GM23338 (cell line): ENCODE results near the gene MARCHF10. TPM values are rescaled to one million over a fixed set of nuclear protein-coding genes. Genes with fewer than 3 reads are reported as not detected.

Experiments
- ATAC-seq: fragments of 200-7000 bp; cut with Tn5 transposase; 3 replicates; pipeline ENCODE4 v1.9.1; 2020
- DNase-seq: peaks from one replicate; pipeline ENCODE4 v3.0.0-alpha.2; 2015; ENCODE audit warnings: low spot score
- H2AFZ ChIP-seq: fragments of 200-600 bp; sonication (generic); 2 replicates; pipeline ENCODE4 v1.8.0; 2016; ENCODE audit warnings: antibody characterized with exemption, mild to moderate bottlenecking, moderate library complexity
- H3F3A ChIP-seq: fragments of 200-600 bp; sonication (generic); replicated peaks from 2 replicates; pipeline ENCODE4 v1.8.0; 2017; ENCODE audit warnings: antibody characterized with exemption, mixed run types, low read depth
- H3K27ac ChIP-seq: fragments of 200-600 bp; sonication (generic); 2 replicates; pipeline ENCODE4 v1.6.1; 2016; ENCODE audit warnings: low read depth
- H3K27me3 ChIP-seq: fragments of 200-600 bp; sonication (generic); 2 replicates; pipeline ENCODE4 v1.8.0; 2016; ENCODE audit warnings: mild to moderate bottlenecking, mixed run types, moderate library complexity; ENCODE audit not compliant: insufficient read depth
- H3K36me3 ChIP-seq: fragments of 200-600 bp; sonication (generic); 2 replicates; pipeline ENCODE4 v1.8.0; 2016; ENCODE audit warnings: mild to moderate bottlenecking; ENCODE audit not compliant: insufficient read depth
- H3K4me1 ChIP-seq: fragments of 200-600 bp; sonication (generic); 2 replicates; pipeline ENCODE4 v1.8.0; 2016; ENCODE audit warnings: mild to moderate bottlenecking, moderate library complexity; ENCODE audit not compliant: insufficient read depth
- H3K4me2 ChIP-seq: fragments of 200-600 bp; sonication (generic); 2 replicates; pipeline ENCODE4 v1.7.1; 2017; ENCODE audit warnings: mixed run types
- H3K4me3 ChIP-seq: fragments of 200-600 bp; sonication (generic); 2 replicates; pipeline ENCODE4 v1.6.1; 2016; ENCODE audit warnings: mixed run types
- H3K79me2 ChIP-seq: fragments of 200-600 bp; sonication (generic); replicated peaks from 2 replicates; pipeline ENCODE4 v1.8.0; 2017; ENCODE audit warnings: mild to moderate bottlenecking; ENCODE audit not compliant: insufficient read depth
- H3K9me2 ChIP-seq: fragments of 200-600 bp; sonication (generic); 2 replicates; pipeline ENCODE4 v1.8.0; 2017; ENCODE audit not compliant: insufficient read depth
- H4K20me1 ChIP-seq: fragments of 200-600 bp; sonication (generic); replicated peaks from 2 replicates; pipeline ENCODE4 v1.8.0; 2017; ENCODE audit warnings: mild to moderate bottlenecking; ENCODE audit not compliant: insufficient read depth
- H3K27ac Mint-ChIP-seq: 2 replicates; pipeline ENCODE4 v1.8.0; 2020; ENCODE audit warnings: inconsistent platforms, mild to moderate bottlenecking, moderate library complexity, mixed read lengths
- H3K27me3 Mint-ChIP-seq: 3 replicates; pipeline ENCODE4 v1.8.0; 2022; ENCODE audit warnings: low read depth, mild to moderate bottlenecking, moderate library complexity, mixed read lengths, inconsistent platforms; ENCODE audit not compliant: insufficient read depth, poor library complexity
- H3K36me3 Mint-ChIP-seq: 3 replicates; pipeline ENCODE4 v1.8.0; 2021; ENCODE audit warnings: low read depth, mild to moderate bottlenecking, inconsistent platforms, moderate library complexity, mixed read lengths
- H3K4me1 Mint-ChIP-seq: 3 replicates; pipeline ENCODE4 v1.8.0; 2020; ENCODE audit warnings: mild to moderate bottlenecking, inconsistent platforms, mixed read lengths
- H3K4me3 Mint-ChIP-seq: 3 replicates; pipeline ENCODE4 v1.8.0; 2021; ENCODE audit warnings: moderate library complexity, mild to moderate bottlenecking, inconsistent platforms, mixed read lengths
- H3K9me3 Mint-ChIP-seq: 3 replicates; pipeline ENCODE4 v1.8.0; 2020; ENCODE audit warnings: moderate library complexity, mild to moderate bottlenecking, inconsistent platforms, mixed read lengths
- CREB1 ChIP-seq: fragments of 250-450 bp; sonication (Bioruptor Pico); IDR thresholded peaks from 2 replicates; pipeline ENCODE4 v1.5.0; 2020; ENCODE audit warnings: low read depth, mild to moderate bottlenecking, moderate library complexity
- CTCF ChIP-seq, 2 experiments: fragments of 200-600 bp in 1 of 2; sonication (generic) in 1 of 2; conservative IDR thresholded peaks; 2 replicates each; pipeline versions ENCODE4 v1.5.1 to v1.6.1; 2016 to 2017; ENCODE audit warnings: antibody characterized with exemption in 2 of 2, low read depth in 2 of 2, mild to moderate bottlenecking in 2 of 2, moderate library complexity in 1 of 2
- ETS1 ChIP-seq: IDR thresholded peaks from 2 replicates; pipeline ENCODE4 v1.6.1; 2016; ENCODE audit warnings: antibody characterized with exemption
- EZH2 ChIP-seq: fragments of 200-600 bp; sonication (generic); IDR thresholded peaks from one replicate; pipeline ENCODE4 v1.8.0; 2017; ENCODE audit warnings: antibody characterized with exemption, mild to moderate bottlenecking, low read depth; ENCODE audit not compliant: unreplicated experiment
- EZH2phosphoT487 ChIP-seq: fragments of 200-600 bp; sonication (generic); IDR thresholded peaks from one replicate; pipeline ENCODE4 v1.8.1; 2018; ENCODE audit warnings: antibody characterized with exemption; ENCODE audit not compliant: unreplicated experiment
- JUNB ChIP-seq: IDR thresholded peaks from one replicate; pipeline ENCODE4 v1.6.1; 2016; ENCODE audit warnings: antibody characterized with exemption; ENCODE audit not compliant: unreplicated experiment
- NANOG ChIP-seq: IDR thresholded peaks from 2 replicates; pipeline ENCODE4 v1.6.1; 2016; ENCODE audit warnings: antibody characterized with exemption, borderline replicate concordance
- POLR2AphosphoS5 ChIP-seq: IDR thresholded peaks from 2 replicates; pipeline ENCODE4 v1.6.1; 2016; ENCODE audit warnings: antibody characterized with exemption, low read depth
- REST ChIP-seq: IDR thresholded peaks from one replicate; pipeline ENCODE4 v1.6.1; 2018; ENCODE audit warnings: antibody characterized with exemption; ENCODE audit not compliant: unreplicated experiment
- STAT1 ChIP-seq: IDR thresholded peaks from one replicate; pipeline ENCODE4 v1.6.1; 2016; ENCODE audit warnings: antibody characterized with exemption; ENCODE audit not compliant: unreplicated experiment
- ZNF114 ChIP-seq: fragments of 250-450 bp; sonication (Bioruptor Pico); IDR thresholded peaks from 2 replicates; pipeline ENCODE4 v1.5.0; 2020; ENCODE audit warnings: mild to moderate bottlenecking, moderate library complexity
- ZNF331 ChIP-seq: fragments of 250-450 bp; sonication (Bioruptor Pico); IDR thresholded peaks from 2 replicates; pipeline ENCODE4 v1.5.0; 2020; ENCODE audit warnings: low read depth, mild to moderate bottlenecking, moderate library complexity
- polyA plus RNA-seq: library from polyadenylated mRNA; unstranded; fragments of >200 nt; fragmentation: Nextera tagmentation; extraction: Ambion mirVana; gene quantifications from 2 replicates; pipeline ENCODE4 v1.2.1, GENCODE V29; 2016
- total RNA-seq: library from RNA; depleted of rRNA; stranded (reverse); fragments of >200 nt; shearing (Covaris generic); gene quantifications from 2 replicates; pipeline ENCODE4 v1.2.3, GENCODE V29; 2014
- TF ChIP-seq, protein P1 (sequence below): fragments of 250-450 bp; sonication (Bioruptor Pico); IDR thresholded peaks from 2 replicates; pipeline ENCODE4 v1.5.0; 2020; ENCODE audit warnings: mild to moderate bottlenecking, moderate library complexity

MARCHF10 gene
- total and polyA plus RNA-seq, 2 experiments from 2014 or later = 0.50 TPM; not detected in 1

DNA sequence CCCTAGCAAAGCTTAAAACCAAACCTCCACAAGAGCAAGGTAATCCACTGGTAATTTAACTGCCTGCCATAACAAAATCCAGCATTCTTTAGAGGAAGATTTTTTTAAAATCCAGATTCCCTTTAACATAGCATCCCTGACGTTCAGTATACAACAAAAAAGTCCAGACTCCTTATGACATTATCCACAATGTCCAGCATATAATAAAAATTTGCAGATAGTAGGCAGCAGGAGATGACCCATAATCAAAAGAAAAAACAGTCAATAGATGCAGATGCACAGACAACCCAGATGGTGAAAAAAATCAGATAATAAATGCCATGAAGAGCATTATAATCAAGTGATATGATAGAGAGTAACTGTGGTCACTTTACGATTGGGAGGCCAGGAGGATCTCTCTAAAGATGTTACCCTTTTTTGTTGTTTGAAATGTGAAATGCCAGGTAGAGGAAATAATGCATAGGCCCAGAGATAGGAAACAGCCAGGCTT is 147.4 kb downstream of the MARCHF10 start:
- no peaks in the 10 kb centered on the region for H3K79me2 ChIP-seq

More for the DNA sequence above, 147.4 kb downstream of the MARCHF10 start:
- no peaks in the 10 kb centered on the region for H3F3A ChIP-seq
- H3K36me3 ChIP-seq = no peaks in the 10 kb centered on the region
- H3K4me1 Mint-ChIP-seq = peaks cover 5% of the 10 kb centered on the region; the same call in 2 of the 3 replicates
- H3K4me3 Mint-ChIP-seq = no peak overlapping the region
- H3K4me2 ChIP-seq = no peak overlapping the region
- peaks cover 10% of the 10 kb centered on the region for H3K27me3 Mint-ChIP-seq
- peaks cover 9% of the 10 kb centered on the region; the same call in 1 of the 3 replicates for H3K9me3 Mint-ChIP-seq
- H2AFZ ChIP-seq = no peak overlapping the region
- H3K27me3 ChIP-seq = no peaks in the 10 kb centered on the region
- ATAC-seq = no peak
- no peak overlapping the region for H3K27ac ChIP-seq
- H4K20me1 ChIP-seq = no peaks in the 10 kb centered on the region
- H3K4me3 ChIP-seq = no peak overlapping the region
- peaks cover 10% of the 10 kb centered on the region; the same call in 2 of the 3 replicates for H3K36me3 Mint-ChIP-seq
- TF ChIP-seq CREB1 (CRISPR knock-in tag) = no peak
- TF ChIP-seq EZH2 = no peak
- TF ChIP-seq ZNF114 = no peak
- no peak for TF ChIP-seq POLR2AphosphoS5
- TF ChIP-seq, protein P1, sequence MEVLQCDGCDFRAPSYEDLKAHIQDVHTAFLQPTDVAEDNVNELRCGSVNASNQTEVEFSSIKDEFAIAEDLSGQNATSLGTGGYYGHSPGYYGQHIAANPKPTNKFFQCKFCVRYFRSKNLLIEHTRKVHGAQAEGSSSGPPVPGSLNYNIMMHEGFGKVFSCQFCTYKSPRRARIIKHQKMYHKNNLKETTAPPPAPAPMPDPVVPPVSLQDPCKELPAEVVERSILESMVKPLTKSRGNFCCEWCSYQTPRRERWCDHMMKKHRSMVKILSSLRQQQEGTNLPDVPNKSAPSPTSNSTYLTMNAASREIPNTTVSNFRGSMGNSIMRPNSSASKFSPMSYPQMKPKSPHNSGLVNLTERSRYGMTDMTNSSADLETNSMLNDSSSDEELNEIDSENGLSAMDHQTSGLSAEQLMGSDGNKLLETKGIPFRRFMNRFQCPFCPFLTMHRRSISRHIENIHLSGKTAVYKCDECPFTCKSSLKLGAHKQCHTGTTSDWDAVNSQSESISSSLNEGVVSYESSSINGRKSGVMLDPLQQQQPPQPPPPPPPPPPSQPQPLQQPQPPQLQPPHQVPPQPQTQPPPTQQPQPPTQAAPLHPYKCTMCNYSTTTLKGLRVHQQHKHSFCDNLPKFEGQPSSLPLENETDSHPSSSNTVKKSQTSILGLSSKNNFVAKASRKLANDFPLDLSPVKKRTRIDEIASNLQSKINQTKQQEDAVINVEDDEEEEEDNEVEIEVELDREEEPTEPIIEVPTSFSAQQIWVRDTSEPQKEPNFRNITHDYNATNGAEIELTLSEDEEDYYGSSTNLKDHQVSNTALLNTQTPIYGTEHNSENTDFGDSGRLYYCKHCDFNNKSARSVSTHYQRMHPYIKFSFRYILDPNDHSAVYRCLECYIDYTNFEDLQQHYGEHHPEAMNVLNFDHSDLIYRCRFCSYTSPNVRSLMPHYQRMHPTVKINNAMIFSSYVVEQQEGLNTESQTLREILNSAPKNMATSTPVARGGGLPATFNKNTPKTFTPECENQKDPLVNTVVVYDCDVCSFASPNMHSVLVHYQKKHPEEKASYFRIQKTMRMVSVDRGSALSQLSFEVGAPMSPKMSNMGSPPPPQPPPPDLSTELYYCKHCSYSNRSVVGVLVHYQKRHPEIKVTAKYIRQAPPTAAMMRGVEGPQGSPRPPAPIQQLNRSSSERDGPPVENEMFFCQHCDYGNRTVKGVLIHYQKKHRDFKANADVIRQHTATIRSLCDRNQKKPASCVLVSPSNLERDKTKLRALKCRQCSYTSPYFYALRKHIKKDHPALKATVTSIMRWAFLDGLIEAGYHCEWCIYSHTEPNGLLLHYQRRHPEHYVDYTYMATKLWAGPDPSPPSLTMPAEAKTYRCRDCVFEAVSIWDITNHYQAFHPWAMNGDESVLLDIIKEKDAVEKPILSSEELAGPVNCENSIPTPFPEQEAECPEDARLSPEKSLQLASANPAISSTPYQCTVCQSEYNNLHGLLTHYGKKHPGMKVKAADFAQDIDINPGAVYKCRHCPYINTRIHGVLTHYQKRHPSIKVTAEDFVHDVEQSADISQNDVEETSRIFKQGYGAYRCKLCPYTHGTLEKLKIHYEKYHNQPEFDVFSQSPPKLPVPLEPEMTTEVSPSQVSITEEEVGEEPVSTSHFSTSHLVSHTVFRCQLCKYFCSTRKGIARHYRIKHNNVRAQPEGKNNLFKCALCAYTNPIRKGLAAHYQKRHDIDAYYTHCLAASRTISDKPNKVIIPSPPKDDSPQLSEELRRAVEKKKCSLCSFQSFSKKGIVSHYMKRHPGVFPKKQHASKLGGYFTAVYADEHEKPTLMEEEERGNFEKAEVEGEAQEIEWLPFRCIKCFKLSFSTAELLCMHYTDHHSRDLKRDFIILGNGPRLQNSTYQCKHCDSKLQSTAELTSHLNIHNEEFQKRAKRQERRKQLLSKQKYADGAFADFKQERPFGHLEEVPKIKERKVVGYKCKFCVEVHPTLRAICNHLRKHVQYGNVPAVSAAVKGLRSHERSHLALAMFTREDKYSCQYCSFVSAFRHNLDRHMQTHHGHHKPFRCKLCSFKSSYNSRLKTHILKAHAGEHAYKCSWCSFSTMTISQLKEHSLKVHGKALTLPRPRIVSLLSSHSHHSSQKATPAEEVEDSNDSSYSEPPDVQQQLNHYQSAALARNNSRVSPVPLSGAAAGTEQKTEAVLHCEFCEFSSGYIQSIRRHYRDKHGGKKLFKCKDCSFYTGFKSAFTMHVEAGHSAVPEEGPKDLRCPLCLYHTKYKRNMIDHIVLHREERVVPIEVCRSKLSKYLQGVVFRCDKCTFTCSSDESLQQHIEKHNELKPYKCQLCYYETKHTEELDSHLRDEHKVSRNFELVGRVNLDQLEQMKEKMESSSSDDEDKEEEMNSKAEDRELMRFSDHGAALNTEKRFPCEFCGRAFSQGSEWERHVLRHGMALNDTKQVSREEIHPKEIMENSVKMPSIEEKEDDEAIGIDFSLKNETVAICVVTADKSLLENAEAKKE = no peak
- TF ChIP-seq CTCF (conservative IDR thresholded peaks at IDR 0.05; ENCODE audit: low read depth in 2 of 2) = no peak
- TF ChIP-seq NANOG = no peak
- TF ChIP-seq JUNB = no peak
- TF ChIP-seq REST = no peak
- no peak for TF ChIP-seq ETS1
- TF ChIP-seq STAT1 = no peak
- TF ChIP-seq ZNF331 (CRISPR knock-in tag) = no peak
- no peak for TF ChIP-seq EZH2phosphoT487
- H3K9me2 ChIP-seq = no peaks in the 10 kb centered on the region
- no peak overlapping the region for H3K27ac Mint-ChIP-seq
- H3K4me1 ChIP-seq = no peaks in the 10 kb centered on the region
- DNase-seq = no peak
